Neural cell (in vitro differentiated cells): ENCODE measurements around the gene SLX4.

ENCODE experiments used
- EP300 ChIP-seq: fragments of 450-650 bp; conservative IDR thresholded peaks from 2 replicates; pipeline ENCODE4 v1.6.1; 2014; ENCODE audit warnings: antibody characterized with exemption, mild to moderate bottlenecking, moderate library complexity; ENCODE audit not compliant: poor library complexity, severe bottlenecking
- EZH2 ChIP-seq: fragments of 200-600, 300-800 bp; shearing (Covaris generic), sonication (generic); IDR thresholded peaks from 2 replicates; pipeline ENCODE4 v1.6.1; 2014; ENCODE audit warnings: antibody characterized with exemption, low read length, borderline replicate concordance, mild to moderate bottlenecking; ENCODE audit not compliant: insufficient read depth, poor library complexity, severe bottlenecking
- POLR2AphosphoS5 ChIP-seq: IDR thresholded peaks from 2 replicates; pipeline ENCODE4 v1.6.1; 2012
- TAF1 ChIP-seq: IDR thresholded peaks from 2 replicates; pipeline ENCODE4 v1.6.1; 2012; ENCODE audit warnings: low read depth
- TF ChIP-seq, protein P1 (sequence below): fragments of 450-650 bp; IDR thresholded peaks from 2 replicates; pipeline ENCODE4 v1.5.1; 2014; ENCODE audit warnings: antibody characterized with exemption, mild to moderate bottlenecking, moderate library complexity; ENCODE audit not compliant: poor library complexity, severe bottlenecking
- TF ChIP-seq, protein P2 (sequence below): IDR thresholded peaks from 2 replicates; pipeline ENCODE4 v1.6.1; 2012; ENCODE audit warnings: borderline replicate concordance

DNA sequence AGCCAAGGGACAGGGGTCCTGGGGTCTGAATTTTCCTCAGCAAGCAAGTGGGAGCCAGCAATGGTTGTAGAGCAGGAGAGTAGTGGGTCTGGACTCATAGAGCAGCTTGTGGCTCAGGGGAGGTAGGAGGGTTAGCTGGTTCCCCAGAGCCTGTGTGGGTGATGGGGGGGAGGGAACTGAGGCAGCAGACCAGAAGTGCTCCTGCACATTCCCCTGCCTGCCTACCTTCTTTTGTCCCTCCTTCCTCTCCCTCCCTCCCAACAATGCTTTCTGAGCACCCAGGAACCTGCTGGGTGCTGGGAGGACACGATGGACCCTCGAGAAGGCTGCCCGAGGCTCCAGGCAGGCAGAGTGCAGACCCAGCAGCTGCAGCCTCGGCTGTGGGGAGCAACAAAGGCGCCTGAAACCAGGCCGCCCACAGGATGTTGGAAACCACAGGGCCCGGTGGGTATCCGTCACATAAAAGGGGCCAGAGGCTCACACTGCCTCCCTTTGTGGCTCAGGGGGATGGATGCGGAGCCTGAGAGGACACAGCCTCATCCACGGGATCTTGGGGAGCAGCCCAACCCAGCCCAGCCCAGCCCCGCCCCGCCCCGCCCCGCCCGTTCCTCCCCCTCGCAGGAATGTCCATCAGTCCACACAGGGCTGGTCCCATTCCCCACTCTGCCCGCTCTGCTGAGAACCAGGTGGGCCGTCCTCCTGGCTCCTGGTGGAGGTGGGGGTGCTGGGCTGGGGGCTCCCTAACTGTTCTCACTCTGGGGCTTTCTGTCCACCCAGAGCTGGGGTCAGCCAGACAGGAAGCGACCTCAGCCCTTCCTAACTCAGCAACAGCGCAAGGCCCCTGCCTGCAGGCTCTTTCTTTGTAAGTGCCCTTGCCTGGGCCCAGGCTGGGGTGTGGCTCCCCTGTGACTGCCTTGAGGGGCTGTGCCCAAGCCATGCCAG is 32.5 kb downstream of the SLX4 start:
- TF ChIP-seq, protein P1, sequence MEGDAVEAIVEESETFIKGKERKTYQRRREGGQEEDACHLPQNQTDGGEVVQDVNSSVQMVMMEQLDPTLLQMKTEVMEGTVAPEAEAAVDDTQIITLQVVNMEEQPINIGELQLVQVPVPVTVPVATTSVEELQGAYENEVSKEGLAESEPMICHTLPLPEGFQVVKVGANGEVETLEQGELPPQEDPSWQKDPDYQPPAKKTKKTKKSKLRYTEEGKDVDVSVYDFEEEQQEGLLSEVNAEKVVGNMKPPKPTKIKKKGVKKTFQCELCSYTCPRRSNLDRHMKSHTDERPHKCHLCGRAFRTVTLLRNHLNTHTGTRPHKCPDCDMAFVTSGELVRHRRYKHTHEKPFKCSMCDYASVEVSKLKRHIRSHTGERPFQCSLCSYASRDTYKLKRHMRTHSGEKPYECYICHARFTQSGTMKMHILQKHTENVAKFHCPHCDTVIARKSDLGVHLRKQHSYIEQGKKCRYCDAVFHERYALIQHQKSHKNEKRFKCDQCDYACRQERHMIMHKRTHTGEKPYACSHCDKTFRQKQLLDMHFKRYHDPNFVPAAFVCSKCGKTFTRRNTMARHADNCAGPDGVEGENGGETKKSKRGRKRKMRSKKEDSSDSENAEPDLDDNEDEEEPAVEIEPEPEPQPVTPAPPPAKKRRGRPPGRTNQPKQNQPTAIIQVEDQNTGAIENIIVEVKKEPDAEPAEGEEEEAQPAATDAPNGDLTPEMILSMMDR: no peak
- no peak for TF ChIP-seq POLR2AphosphoS5
- TF ChIP-seq EZH2: no peak
- no peak for TF ChIP-seq TAF1
- TF ChIP-seq EP300: no peak
- TF ChIP-seq, protein P2, sequence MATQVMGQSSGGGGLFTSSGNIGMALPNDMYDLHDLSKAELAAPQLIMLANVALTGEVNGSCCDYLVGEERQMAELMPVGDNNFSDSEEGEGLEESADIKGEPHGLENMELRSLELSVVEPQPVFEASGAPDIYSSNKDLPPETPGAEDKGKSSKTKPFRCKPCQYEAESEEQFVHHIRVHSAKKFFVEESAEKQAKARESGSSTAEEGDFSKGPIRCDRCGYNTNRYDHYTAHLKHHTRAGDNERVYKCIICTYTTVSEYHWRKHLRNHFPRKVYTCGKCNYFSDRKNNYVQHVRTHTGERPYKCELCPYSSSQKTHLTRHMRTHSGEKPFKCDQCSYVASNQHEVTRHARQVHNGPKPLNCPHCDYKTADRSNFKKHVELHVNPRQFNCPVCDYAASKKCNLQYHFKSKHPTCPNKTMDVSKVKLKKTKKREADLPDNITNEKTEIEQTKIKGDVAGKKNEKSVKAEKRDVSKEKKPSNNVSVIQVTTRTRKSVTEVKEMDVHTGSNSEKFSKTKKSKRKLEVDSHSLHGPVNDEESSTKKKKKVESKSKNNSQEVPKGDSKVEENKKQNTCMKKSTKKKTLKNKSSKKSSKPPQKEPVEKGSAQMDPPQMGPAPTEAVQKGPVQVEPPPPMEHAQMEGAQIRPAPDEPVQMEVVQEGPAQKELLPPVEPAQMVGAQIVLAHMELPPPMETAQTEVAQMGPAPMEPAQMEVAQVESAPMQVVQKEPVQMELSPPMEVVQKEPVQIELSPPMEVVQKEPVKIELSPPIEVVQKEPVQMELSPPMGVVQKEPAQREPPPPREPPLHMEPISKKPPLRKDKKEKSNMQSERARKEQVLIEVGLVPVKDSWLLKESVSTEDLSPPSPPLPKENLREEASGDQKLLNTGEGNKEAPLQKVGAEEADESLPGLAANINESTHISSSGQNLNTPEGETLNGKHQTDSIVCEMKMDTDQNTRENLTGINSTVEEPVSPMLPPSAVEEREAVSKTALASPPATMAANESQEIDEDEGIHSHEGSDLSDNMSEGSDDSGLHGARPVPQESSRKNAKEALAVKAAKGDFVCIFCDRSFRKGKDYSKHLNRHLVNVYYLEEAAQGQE: no peak
